GM12878 (cell line): ENCODE results near the gene RERG. TPM values are rescaled to one million over a fixed set of nuclear protein-coding genes. Genes with fewer than 3 reads are reported as not detected.

ENCODE experiments used
- ATAC-seq: fragments of 200-7000 bp; cut with Tn5 transposase; 3 replicates; pipeline ENCODE4 v1.9.1; 2020; ENCODE audit warnings: mild to moderate bottlenecking, moderate library complexity
- BruUV-seq: library from RNA; stranded (reverse); fragments of 400-500 nt; replicated peaks from 2 replicates; lab custom pipeline; 2021; lab: Mats Ljungman, UMichigan
- CTCF ChIA-PET: fragments of 300-600 bp; sonication (Branson Sonifier 250); formaldehyde crosslinking; extraction: SDS; loops from one replicate; lab custom pipeline; 2021; ENCODE audit warnings: inconsistent platforms; lab: Yijun Ruan, JAX
- POLR2A ChIA-PET: fragments of 350-600 bp; formaldehyde crosslinking; extraction: SDS; loops from one replicate; lab custom pipeline; 2021; ENCODE audit warnings: inconsistent platforms; lab: Charles Lee
- RAD21 ChIA-PET: fragments of 300-600 bp; sonication (Branson Sonifier 250); formaldehyde crosslinking; loops from one replicate; lab custom pipeline; 2023; ENCODE audit warnings: antibody characterized with exemption; ENCODE audit not compliant: unreplicated experiment; lab: Charles Lee
- SMC1A ChIA-PET: fragments of 300-600 bp; sonication (Branson Sonifier 250); formaldehyde crosslinking; loops from one replicate; lab custom pipeline; 2023; ENCODE audit not compliant: unreplicated experiment, uncharacterized antibody; lab: Charles Lee
- DNase-seq: peaks from one replicate; pipeline ENCODE4 v3.0.0-alpha.2; 2011; ENCODE audit warnings: low read depth, low spot score
- FAIRE-seq: peaks from 3 replicates; lab custom pipeline; 2011; peaks lifted over from hg19 to GRCh38; lab: Jason Lieb, UNC
- H2AFZ ChIP-seq: 2 replicates; pipeline ENCODE4 v1.6.0; 2011; ENCODE audit warnings: low read depth, low read length, control low read depth; ENCODE audit not compliant: control insufficient read depth
- H3K27ac ChIP-seq: 2 replicates; pipeline ENCODE4 v1.5.1; 2011; ENCODE audit warnings: control low read depth; ENCODE audit not compliant: control insufficient read depth, insufficient read depth
- H3K27me3 ChIP-seq, 2 experiments: replicated peaks in 1 of 2; 2 replicates each; pipeline versions ENCODE4 v1.6.0 to v1.6.1; 2011; ENCODE audit warnings: low read length in 1 of 2; ENCODE audit not compliant: control insufficient read depth in 2 of 2, insufficient read depth in 2 of 2
- H3K36me3 ChIP-seq, 2 experiments: 2 replicates each; pipeline ENCODE4 v1.5.1; 2011; ENCODE audit warnings: low read length in 1 of 2; ENCODE audit not compliant: control insufficient read depth in 2 of 2, insufficient read depth in 2 of 2
- H3K4me1 ChIP-seq: 2 replicates; pipeline ENCODE4 v1.6.1; 2011; ENCODE audit warnings: mild to moderate bottlenecking, low read length, moderate library complexity, mixed read lengths; ENCODE audit not compliant: control insufficient read depth, insufficient read depth
- H3K4me2 ChIP-seq: 2 replicates; pipeline ENCODE4 v1.6.0; 2011; ENCODE audit warnings: control low read depth; ENCODE audit not compliant: control insufficient read depth, insufficient read depth
- H3K4me3 ChIP-seq: fragments of 200-600 bp; sonication (generic); 2 replicates; pipeline ENCODE4 v1.5.1; 2016
- H3K79me2 ChIP-seq: 2 replicates; pipeline ENCODE4 v1.6.0; 2011; ENCODE audit warnings: low read length; ENCODE audit not compliant: control insufficient read depth, insufficient read depth
- H3K9ac ChIP-seq: 2 replicates; pipeline ENCODE4 v1.8.0; 2011; ENCODE audit warnings: low read length, control low read depth, mixed read lengths; ENCODE audit not compliant: control insufficient read depth, insufficient read depth
- H3K9me3 ChIP-seq: replicated peaks from 3 replicates; pipeline ENCODE4 v1.5.1; 2011; ENCODE audit warnings: mild to moderate bottlenecking, low read length; ENCODE audit not compliant: control insufficient read depth, insufficient read depth
- H4K20me1 ChIP-seq: 2 replicates; pipeline ENCODE4 v1.6.0; 2011; ENCODE audit not compliant: control insufficient read depth, insufficient read depth
- BCL11A ChIP-seq: IDR thresholded peaks from 2 replicates; pipeline ENCODE4 v1.6.1; 2011; ENCODE audit warnings: low read depth, low read length
- BRCA1 ChIP-seq: IDR thresholded peaks from 2 replicates; pipeline ENCODE4 v1.6.1; 2011; ENCODE audit warnings: low read depth, low read length, improper control_type of control experiment
- CBX5 ChIP-seq: sonication (generic); IDR thresholded peaks from 2 replicates; pipeline ENCODE4 v1.6.1; 2016; ENCODE audit warnings: low read depth, moderate library complexity, mild to moderate bottlenecking, inconsistent platforms
- EP300 ChIP-seq, 2 experiments: fragments of 150-350 bp in 1 of 2; IDR thresholded peaks; 2 replicates each; pipeline ENCODE4 v1.6.1; 2011 to 2012; ENCODE audit warnings: low read depth in 2 of 2, low read length in 2 of 2, borderline replicate concordance in 1 of 2, improper control_type of control experiment in 1 of 2, inconsistent platforms in 1 of 2; ENCODE audit not compliant: control insufficient read depth in 1 of 2
- ETV6 ChIP-seq, 2 experiments: fragments of 450-650 bp in 1 of 2; IDR thresholded peaks in 1 of 2; conservative IDR thresholded peaks in 1 of 2; 2 replicates each; pipeline ENCODE4 v1.6.1; 2014; ENCODE audit warnings: antibody characterized with exemption in 1 of 2, borderline replicate concordance in 1 of 2, low read depth in 1 of 2, mild to moderate bottlenecking in 1 of 2, moderate library complexity in 1 of 2
- FOXM1 ChIP-seq: IDR thresholded peaks from 2 replicates; pipeline ENCODE4 v1.6.1; 2012; ENCODE audit warnings: low read depth, mild to moderate bottlenecking, inconsistent platforms, low read length, moderate library complexity
- HDAC2 ChIP-seq: fragments of 200-600 bp; sonication (generic); IDR thresholded peaks from 2 replicates; pipeline ENCODE4 v1.6.1; 2017
- KAT2A ChIP-seq: conservative IDR thresholded peaks from 2 replicates; pipeline ENCODE4 v1.6.1; 2011; ENCODE audit warnings: low read depth, low read length; ENCODE audit not compliant: control insufficient read depth
- MAX ChIP-seq: IDR thresholded peaks from 2 replicates; pipeline ENCODE4 v1.6.1; 2012; ENCODE audit warnings: low read depth, low read length, improper control_type of control experiment
- PML ChIP-seq: IDR thresholded peaks from 2 replicates; pipeline ENCODE4 v1.6.1; 2012; ENCODE audit warnings: low read length, inconsistent platforms
- POU2F2 ChIP-seq: IDR thresholded peaks from 3 replicates; pipeline ENCODE4 v1.6.1; 2011; ENCODE audit warnings: low read depth, mild to moderate bottlenecking, low read length, borderline replicate concordance
- SIN3A ChIP-seq: IDR thresholded peaks from 2 replicates; pipeline ENCODE4 v1.6.1; 2012; ENCODE audit warnings: low read depth, low read length, improper control_type of control experiment
- SMAD1 ChIP-seq: fragments of 450-650 bp; IDR thresholded peaks from 2 replicates; pipeline ENCODE4 v1.6.1; 2018; ENCODE audit warnings: mild to moderate bottlenecking, low read depth; ENCODE audit not compliant: partially characterized antibody
- TAF1 ChIP-seq: IDR thresholded peaks from 2 replicates; pipeline ENCODE4 v1.6.1; 2011; ENCODE audit warnings: mild to moderate bottlenecking, low read depth, low read length, borderline replicate concordance
- TBL1XR1 ChIP-seq: IDR thresholded peaks from 2 replicates; pipeline ENCODE4 v1.6.1; 2012; ENCODE audit warnings: low read depth, low read length, improper control_type of control experiment
- WRNIP1 ChIP-seq: IDR thresholded peaks from 2 replicates; pipeline ENCODE4 v1.6.1; 2011; ENCODE audit warnings: low read depth, low read length, improper control_type of control experiment, borderline replicate concordance
- YBX1 ChIP-seq: fragments of 450-650 bp; IDR thresholded peaks from 2 replicates; pipeline ENCODE4 v1.6.1; 2016; ENCODE audit warnings: antibody characterized with exemption
- ZNF24 ChIP-seq: fragments of 450-650 bp; IDR thresholded peaks from 2 replicates; pipeline ENCODE4 v1.6.1; 2017; ENCODE audit warnings: antibody characterized with exemption, mild to moderate bottlenecking
- WGBS: methylation state at CpG from one replicate; pipeline ENCODE4 v1.1.6; 2016; ENCODE audit warnings: low lambda C conversion rate; ENCODE audit not compliant: insufficient replicate concordance, insufficient coverage; ENCODE audit errors: missing lambda C conversion rate; 5-methylcytosine and 5-hydroxymethylcytosine counted together
- in situ Hi-C: fragments of 300-500 bp; cut with MboI; formaldehyde crosslinking; loops from 9 replicates; pipeline ENCODE4 v1.14.3; 2018; ENCODE audit warnings: mixed read lengths
- intact Hi-C: fragments of 100-400 bp; cut with micrococcal nuclease; formaldehyde crosslinking; loops from one replicate; pipeline ENCODE4 v1.14.2; 2022; ENCODE audit not compliant: unreplicated experiment
- polyA plus RNA-seq, 11 experiments: library from polyadenylated mRNA; depleted of rRNA in 4 of 11; unstranded in 6 of 11; stranded (reverse) in 5 of 11; fragments of >200 nt; fragmentation: Nextera tagmentation in 4 of 11; fragmentation: Illumina TruSeq in 1 of 11; extraction: Ambion mirVana in 4 of 11; extraction: Trizol in 1 of 11; gene quantifications; 1 replicate in 1 of 11; 2 replicates in 10 of 11; pipeline versions ENCODE4 v1.2.1 to v1.2.3, GENCODE V29; 2011 to 2016; ENCODE audit warnings: inconsistent platforms in 2 of 11, missing spikeins in 2 of 11, low read depth in 1 of 11
- total RNA-seq, 4 experiments: library from RNA; depleted of rRNA in 3 of 4; stranded (reverse); fragments of >200 nt in 3 of 4; fragmentation: Illumina TruSeq in 1 of 4; extraction: Trizol in 1 of 4; gene quantifications; 2 replicates each; pipeline versions ENCODE4 v1.2.1 to v1.2.3, GENCODE V29; 2013 to 2021
- TF ChIP-seq, protein P1 (sequence below): IDR thresholded peaks from 2 replicates; pipeline ENCODE4 v1.6.1; 2012; ENCODE audit warnings: low read depth, low read length, improper control_type of control experiment
- TF ChIP-seq, protein P2 (sequence below): fragments of 450-650 bp; IDR thresholded peaks from 2 replicates; pipeline ENCODE4 v1.6.1; 2017; ENCODE audit warnings: low read depth, mild to moderate bottlenecking, moderate library complexity

The RERG gene
- total and polyA plus RNA-seq, 10 of the 15 experiments (the other 5 are each of a cell fraction or from before 2014, with no cell fraction given) = 0.03 to 5.3 (median 0.05) TPM; not detected in 5

DNA sequence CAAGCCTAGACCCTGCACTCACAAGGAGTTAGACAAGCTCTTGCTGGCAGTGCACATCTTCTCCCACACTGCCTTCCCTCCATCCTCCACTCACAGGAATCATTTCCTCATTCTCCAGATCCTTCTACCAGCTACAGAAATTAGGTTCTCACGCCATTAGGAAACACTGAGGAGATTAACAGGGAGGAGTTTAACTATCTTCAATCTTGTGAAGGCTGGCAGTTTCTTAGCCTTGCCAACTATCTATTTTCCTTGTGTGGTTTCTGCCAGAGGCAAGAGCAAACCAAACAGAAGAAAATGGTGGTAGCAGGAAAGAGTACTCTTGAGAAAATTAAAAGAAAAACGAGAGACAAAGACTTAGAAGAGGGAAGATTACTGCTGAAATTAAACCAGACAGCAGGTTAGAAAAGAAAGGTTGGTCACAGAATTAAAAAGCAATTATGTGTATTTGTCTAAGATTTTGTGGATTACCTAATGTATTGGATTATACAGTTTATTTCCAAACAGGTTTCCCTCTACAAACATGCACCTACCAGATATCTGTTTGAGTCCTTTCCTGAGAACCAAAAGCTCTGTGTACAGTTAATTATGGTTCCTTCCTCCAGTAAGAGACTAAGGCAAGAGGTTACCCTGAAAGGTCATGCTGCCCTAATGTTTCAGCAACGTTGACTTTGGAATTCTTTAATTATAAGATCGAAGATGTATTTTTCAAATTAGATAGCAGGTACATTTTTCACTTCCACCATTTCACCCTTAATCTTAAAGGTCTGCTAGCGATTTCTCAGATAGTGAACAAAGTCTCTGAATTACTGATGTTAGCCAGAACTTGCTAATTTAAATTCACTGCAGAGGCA is 5.0 kb downstream of the RERG start:
- Histone ChIP-seq H3K4me3 (no peak overlapping the region), H3K9me3 (no peaks in the 10 kb centered on the region), H3K4me2 (no peak overlapping the region), H4K20me1 (no peaks in the 10 kb centered on the region), H3K79me2 (no peaks in the 10 kb centered on the region), H3K4me1 (no peaks in the 10 kb centered on the region), H3K9ac (no peak overlapping the region), H2AFZ (no peak overlapping the region), H3K27ac (no peak overlapping the region), H3K36me3 (no peaks in the 10 kb centered on the region), H3K27me3 (peaks cover 3% of the 10 kb centered on the region in 2 experiments; a peak in 3 of 4 replicates)
- ChIA-PET CTCF (no interaction called here), RAD21 (no interaction called here), POLR2A (no interaction called here), SMC1A (interaction anchor here (0.8 to 1.2 kb wide), 2 partner anchors 8 to 61 kb away, joined by 3 read pairs; no protein-coding TSS in a partner anchor)
- BruUV-seq = no TSS peak
- no peak for DNase-seq
- in situ Hi-C loops = loop anchor here (10.0 kb wide), 1 partner anchor 491 kb away; no protein-coding TSS in a partner anchor
- intact Hi-C loops = no loop called here
- WGBS = 0% methylated on average over 5 of the region's 5 CpGs
- FAIRE-seq = no peak
- no peak for ATAC-seq
- no peak for TF ChIP-seq KAT2A
- TF ChIP-seq WRNIP1 = no peak
- no peak for TF ChIP-seq BRCA1
- no peak for TF ChIP-seq ZNF24
- TF ChIP-seq, protein P1, sequence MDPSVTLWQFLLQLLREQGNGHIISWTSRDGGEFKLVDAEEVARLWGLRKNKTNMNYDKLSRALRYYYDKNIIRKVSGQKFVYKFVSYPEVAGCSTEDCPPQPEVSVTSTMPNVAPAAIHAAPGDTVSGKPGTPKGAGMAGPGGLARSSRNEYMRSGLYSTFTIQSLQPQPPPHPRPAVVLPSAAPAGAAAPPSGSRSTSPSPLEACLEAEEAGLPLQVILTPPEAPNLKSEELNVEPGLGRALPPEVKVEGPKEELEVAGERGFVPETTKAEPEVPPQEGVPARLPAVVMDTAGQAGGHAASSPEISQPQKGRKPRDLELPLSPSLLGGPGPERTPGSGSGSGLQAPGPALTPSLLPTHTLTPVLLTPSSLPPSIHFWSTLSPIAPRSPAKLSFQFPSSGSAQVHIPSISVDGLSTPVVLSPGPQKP = no peak
- no peak for TF ChIP-seq MAX
- TF ChIP-seq TAF1 = no peak
- no peak for TF ChIP-seq SIN3A
- no peak for TF ChIP-seq ETV6 (conservative IDR thresholded peaks at IDR 0.05 in 1 of 2, IDR thresholded peaks at IDR 0.05 in 1 of 2; ENCODE audit: borderline replicate concordance in 1 of 2, low read depth in 1 of 2)
- TF ChIP-seq PML = no peak
- no peak for TF ChIP-seq FOXM1
- TF ChIP-seq EP300 (IDR thresholded peaks at IDR 0.05; ENCODE audit: borderline replicate concordance in 1 of 2, control insufficient read depth in 1 of 2, low read depth in 2 of 2, low read length in 2 of 2) = no peak
- no peak for TF ChIP-seq TBL1XR1
- TF ChIP-seq POU2F2 = no peak
- TF ChIP-seq YBX1 = no peak
- TF ChIP-seq HDAC2 = no peak
- no peak for TF ChIP-seq CBX5
- no peak for TF ChIP-seq SMAD1
- TF ChIP-seq, protein P2, sequence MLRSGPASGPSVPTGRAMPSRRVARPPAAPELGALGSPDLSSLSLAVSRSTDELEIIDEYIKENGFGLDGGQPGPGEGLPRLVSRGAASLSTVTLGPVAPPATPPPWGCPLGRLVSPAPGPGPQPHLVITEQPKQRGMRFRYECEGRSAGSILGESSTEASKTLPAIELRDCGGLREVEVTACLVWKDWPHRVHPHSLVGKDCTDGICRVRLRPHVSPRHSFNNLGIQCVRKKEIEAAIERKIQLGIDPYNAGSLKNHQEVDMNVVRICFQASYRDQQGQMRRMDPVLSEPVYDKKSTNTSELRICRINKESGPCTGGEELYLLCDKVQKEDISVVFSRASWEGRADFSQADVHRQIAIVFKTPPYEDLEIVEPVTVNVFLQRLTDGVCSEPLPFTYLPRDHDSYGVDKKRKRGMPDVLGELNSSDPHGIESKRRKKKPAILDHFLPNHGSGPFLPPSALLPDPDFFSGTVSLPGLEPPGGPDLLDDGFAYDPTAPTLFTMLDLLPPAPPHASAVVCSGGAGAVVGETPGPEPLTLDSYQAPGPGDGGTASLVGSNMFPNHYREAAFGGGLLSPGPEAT = no peak
- no peak for TF ChIP-seq BCL11A
